ENCODE results near the gene THUMPD3.

THUMPD3 gene, protein sequence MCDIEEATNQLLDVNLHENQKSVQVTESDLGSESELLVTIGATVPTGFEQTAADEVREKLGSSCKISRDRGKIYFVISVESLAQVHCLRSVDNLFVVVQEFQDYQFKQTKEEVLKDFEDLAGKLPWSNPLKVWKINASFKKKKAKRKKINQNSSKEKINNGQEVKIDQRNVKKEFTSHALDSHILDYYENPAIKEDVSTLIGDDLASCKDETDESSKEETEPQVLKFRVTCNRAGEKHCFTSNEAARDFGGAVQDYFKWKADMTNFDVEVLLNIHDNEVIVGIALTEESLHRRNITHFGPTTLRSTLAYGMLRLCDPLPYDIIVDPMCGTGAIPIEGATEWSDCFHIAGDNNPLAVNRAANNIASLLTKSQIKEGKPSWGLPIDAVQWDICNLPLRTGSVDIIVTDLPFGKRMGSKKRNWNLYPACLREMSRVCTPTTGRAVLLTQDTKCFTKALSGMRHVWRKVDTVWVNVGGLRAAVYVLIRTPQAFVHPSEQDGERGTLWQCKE

DNA sequence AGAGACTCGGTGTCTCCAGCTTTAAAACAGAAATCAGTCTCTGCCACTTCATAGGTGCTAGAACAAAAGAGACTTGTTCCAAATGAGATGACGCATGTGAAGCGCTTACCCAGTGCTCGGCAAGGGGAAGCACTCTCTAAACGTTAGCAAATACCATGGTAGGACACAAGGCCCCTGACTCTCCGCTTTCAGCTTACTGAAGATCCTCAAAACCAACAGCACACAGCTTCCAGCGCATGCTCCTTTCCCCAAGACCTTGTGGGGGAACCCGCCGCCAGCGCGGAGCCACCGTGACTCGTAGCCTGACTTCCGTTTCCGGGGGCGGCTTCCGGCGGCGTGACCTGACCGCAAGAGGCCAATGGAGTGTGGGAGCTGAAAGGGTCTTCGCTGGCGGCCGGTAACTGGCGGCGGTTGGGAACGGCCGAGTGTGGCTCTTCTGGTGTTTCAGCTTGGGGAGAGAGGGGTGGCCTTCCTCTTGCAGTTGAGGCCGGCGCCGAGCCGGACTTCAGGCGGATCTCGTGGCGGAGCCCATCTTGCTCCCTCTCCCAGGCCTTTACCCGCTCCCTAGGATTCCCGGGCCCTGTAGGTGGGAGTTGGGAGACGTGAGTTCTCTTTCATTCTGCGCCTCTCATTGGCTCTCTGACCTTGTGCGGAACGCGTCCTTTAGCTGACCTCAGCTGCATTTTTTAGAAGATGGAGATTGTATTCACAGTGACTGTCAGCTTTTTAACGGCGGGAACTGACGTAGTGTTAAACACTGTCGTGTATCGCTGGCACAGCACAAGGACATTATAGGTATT, at the start of gene THUMPD3:
THUMPD3 (plus strand) TSS at position 324 of the 800 bp plus-strand sequence. CDS start 2,015 bp downstream, outside the sequence.
- DNase-seq: peak; percentile 87

DNA sequence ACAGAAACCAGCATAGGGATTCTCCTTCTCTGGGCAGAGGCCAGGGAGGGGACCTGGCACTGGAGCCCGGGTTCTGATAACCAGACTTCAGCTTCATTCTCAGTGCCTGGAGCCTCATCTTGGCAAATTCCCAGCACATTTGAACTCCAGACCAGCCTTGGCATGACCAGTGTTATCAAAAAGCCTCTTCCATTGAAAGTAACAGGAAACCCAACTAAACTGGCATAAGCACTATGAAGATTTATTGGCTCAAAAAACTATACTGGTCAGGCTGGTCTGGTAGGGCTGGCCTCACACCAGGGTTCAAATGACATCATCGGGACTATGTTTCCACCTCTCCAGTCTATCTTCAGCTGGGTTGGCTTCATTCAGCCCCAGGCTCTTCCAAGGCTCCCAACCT, 48.1 kb upstream of the THUMPD3 start:
- no peak for DNase-seq

DNA sequence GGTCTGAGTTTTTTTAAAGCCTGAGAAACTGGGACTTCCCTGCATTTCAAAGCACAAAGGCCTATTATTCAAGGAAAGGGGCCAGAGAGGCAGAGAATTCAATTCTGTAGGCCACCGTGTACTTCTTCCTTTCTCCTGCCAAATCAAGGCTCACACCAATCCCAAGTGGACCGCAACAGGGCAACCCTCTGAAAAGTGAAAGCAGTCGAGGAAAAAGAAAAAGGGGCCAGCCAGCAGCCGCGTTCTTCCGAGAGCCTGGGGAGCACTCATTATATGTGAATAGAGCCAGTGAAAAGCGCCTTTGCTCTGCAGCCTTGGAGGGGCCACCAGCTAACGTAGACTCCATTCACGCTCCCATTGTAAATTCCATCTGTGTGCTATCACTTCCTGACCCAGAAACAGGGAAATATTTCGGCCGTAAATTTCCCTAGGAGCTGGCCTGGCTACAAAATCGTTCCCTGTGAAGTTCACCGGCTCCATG, 45.9 kb upstream of the THUMPD3 start:
- no peak for DNase-seq

DNA sequence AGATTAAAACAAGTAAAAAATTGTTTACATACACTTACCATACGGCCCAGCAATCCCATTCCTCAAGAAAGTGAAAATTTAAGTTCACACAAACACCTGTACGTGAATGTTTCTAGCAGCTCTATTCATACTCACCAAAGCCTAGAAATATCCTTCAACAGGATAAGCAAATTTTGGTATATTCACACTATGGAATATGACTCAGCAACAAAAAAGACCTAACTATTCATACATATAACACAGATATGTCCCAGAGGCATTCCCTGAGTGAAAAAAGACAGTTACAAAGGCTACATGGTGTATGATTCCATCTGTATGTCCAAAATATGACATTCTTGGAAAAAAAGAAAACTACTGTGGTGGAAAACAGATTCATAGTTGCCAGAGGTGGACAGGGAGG, 40.1 kb upstream of the THUMPD3 start:
- no peak for DNase-seq

DNA sequence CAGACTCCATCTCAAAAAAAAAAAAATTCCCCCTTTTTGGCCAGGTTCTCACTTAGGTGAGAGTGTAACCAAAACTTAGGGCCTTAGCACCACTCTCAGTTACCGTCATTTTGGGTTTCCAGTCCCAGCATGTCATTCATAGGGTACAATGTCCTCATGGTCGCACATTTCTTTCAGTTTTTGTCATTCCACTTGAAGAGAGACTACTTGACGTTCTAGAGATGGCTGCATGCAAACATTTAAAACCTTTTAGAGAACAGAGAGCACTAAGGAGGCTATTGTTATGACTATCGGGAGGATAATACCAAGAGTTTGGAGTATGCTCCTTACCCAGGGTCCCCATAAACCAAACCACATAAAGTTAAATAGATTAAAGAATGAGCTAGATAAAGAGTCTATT, 37.9 kb upstream of the THUMPD3 start:
- DNase-seq: no peak

DNA sequence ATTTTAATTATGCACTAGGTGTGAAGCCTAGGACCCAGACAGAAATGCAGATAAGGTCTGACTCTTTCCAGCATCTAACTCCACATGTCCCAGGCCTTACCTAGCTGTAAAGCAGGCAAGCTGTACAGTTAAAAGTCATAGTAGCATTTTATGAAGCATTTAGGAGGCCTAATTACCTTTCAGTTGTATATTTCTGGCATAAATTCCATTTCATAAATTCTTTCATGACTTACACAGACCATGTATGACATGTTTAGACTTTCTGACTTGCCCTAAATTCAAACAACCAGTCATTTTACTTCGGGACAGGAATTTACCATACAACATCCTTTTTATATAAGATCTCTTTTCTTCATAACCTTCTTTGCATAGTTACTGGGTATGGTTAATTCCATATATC, 35.3 kb upstream of the THUMPD3 start:
- no peak for DNase-seq

DNA sequence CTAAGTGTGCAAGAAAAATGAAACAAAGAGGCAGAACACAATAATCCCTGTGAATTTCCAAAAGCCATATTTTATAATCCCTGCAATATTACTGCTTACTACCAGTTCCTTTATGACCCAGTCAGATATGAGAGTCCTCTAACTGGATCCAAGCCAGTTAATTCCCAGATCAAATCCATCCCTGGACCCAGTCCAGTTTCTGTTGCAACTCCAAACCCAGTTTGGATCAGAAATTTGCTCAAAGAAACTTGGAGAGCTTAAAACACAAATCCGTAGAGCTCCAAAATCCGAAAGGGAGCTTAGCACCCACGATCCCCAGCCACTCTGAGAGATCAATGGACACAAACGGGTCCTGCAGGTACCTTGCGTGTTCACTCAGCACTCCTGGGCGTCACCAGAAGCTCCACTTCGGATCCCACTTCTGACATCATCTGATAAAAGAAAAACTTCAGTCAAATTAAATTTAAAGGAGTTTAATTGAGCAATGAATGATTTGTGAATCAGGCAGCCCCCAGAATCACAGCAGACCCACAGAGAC, 32.6 kb upstream of the THUMPD3 start:
- DNase-seq: no peak

DNA sequence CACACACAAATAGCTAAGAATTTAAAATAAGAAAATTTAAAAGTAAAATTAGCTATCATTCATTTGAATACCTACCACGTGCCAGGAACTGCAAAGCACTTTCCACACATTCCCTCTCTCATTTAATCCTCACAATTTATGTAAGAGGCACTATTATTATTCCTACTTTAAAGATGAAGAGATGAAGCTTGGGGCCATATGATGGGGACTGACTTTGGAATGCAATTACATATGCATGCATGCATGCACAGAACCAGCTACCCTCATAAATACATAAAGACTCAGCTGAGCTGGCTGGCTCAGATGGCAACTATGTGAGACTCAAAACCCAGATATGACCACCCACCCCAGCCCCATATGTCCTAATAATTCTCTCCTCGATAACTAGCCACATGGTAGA, 31.7 kb upstream of the THUMPD3 start:
- no peak for DNase-seq

DNA sequence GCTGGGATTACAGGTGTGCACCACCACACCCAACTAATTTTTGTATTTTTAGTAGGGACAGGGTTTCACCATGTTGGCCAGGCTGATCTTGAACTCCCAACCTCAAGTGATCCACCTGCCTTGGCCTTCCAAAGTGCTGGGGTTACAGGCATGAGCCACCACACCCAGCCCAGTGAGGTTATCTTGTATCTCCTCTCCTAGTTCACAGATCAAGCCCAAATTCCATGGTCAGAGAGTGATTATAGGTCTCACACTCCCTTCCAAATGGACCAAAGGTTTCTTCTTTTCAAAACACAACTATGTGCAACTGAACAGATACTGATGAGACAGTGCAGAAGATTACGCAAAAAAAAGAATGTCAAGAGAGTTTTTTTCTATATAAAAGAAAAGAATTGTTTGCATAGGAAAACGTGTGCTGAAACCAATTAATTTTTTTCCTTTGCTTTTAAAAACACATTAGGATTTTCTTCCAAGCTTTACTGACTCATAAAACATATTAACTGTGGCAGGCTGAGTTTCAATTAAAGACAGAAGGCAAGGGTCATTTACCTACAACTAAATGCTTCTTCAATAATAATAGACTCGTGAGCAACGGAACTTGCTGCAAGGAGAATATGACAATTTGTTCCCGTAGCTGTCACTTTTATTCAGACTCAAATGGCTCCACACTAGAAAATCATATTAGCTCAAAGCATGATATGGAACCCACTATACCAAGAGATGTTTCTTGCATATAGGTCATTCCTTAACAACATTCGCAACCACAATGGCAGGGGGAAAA, 30.4 kb upstream of the THUMPD3 start:
- no peak for DNase-seq

DNA sequence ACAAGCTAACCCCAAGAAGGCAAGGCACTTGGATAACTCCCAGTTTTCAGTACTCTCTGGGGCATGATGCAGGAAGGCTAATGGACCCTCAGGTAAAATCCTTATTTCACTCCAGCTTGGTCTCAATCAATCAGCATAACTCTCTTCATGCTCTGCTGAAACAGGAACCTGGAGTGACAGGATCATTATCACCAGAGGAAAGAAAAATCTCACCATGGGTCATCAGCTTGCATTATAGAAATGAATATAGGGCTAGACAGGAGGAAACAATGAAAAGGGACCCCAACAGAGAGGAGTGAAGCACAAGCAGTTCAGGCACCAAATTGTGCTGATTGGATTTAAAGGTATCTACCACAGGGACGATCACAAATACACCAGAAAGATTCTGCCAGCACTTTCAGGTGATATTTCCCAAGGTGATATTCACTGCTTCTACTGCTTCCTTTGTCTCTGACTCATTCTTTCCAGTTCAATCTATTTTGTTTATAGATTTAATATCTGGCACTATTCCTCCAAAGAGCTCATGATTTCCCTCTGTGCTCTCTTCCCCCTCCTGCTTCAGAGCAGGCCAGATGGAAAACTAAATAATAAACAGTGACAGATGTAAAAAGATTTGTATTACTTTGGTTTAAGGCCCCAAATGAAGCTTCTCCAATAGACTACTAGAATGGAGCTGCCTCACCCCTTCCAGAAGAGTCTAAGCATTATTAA, 22.9 kb upstream of the THUMPD3 start:
- no peak for DNase-seq

DNA sequence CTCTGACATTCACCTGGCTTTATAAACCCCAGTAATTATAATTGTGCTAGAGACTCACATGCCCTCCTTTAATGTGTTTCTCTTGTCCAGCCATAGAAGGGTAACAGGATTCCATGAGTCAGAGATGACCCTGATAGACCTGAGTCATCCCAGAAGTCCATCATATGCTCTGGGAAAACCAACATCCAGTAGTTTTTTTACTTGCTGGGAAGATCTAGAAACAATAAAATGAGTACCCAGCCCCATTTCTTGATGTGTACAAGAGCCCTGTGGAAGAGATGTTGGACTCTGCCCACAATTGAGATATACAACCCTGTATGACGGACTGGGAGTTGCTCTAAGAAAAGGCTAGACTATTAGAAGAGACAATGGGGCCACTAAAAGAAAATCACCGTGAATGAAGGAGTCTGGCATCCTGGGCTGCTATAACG, 22.4 kb upstream of the THUMPD3 start:
- DNase-seq: no peak

DNA sequence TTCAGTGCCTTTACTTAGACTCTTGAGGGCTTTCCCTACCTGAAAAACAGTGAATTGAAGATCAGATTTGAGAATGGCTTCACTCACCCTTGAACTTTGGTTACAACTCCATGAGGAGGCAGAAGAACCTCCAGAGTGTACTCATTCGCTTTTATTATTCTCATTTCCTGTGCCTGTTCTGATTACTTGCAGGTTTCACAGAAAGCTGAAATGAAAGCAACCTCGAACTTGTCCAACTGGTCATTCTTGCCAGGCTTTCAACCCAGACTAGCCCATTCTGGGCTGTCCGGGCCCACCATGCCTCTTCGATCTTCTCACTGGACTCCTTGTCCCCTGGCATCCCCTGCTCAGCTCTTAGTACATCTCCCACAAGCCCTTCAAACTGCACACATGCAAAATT, 20.2 kb upstream of the THUMPD3 start:
- DNase-seq: no peak

DNA sequence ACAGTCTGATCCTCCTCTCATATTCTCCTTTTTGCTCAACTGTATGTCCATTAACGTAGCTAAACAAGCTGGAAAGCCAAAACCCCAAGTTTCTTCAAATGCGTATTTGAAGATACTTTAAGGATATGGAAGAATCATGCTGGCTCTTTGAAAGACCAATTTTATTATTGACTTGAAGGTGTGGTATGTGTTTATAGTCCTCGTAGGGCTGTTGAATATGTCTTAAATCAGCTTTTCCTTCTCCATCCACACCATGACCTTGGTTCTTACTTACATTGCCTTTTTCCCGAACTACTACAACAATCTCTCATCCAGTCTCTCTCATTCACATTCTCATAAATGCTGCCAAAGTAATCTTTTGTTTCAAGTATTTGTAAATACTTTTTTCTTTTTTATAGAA, 19.7 kb upstream of the THUMPD3 start:
- no peak for DNase-seq

DNA sequence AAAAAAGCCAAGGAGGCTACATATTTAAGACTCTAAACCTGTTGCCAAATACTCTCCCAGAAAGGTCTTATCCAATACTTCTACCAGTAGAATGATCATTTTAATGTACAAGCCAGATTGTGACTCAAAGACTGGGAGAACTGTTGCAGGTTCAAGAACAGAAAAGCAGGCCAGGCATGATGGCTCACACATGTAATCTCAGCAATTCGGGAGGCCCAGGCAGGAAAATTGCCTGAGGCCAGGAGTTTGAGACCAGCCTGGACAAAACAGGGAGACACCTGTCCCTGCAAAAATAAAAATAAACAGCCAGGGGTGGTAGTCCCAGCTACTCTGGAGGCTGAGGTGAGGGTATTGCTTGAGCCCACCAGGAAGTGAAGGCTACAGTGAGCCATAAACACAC, 17.8 kb upstream of the THUMPD3 start:
- DNase-seq: no peak

DNA sequence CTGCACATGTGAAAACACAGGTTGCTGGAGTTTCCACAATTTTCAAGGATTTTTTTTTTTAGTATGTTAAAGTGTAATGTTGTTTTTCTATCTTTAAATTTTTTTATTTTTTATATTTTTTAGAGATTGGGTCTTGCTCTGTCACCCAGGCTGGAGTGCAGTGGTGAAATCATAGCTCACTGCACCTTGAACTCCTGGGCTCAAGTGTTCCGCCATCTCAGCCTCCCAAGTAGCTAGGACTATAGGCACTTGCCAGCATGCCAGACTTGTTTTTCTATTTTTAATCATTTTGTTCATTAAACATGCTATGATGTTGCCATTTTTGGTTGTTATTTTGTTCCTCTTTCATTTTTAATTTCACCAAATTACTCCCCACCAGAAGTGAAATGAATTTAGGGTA, 16.7 kb upstream of the THUMPD3 start:
- DNase-seq: no peak

DNA sequence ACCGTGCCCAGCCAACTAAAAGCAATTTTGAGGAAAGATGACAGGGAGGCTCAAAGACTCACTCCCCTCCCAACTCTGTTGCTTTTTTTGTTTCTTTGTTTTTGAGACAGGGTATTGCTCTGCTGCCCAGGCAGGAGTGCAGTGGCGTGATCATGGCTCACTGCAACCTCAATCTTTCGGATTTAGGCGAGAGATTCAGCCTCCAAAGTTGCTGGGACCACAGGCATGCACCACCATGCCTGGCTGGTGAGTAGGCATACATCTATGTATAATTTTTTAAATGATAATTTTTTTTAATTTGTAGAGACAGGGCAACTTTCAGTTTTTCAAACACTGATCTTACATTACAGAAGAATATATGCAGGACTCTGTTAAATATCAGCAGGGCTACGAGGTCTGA, 15.8 kb upstream of the THUMPD3 start:
- DNase-seq: no peak

DNA sequence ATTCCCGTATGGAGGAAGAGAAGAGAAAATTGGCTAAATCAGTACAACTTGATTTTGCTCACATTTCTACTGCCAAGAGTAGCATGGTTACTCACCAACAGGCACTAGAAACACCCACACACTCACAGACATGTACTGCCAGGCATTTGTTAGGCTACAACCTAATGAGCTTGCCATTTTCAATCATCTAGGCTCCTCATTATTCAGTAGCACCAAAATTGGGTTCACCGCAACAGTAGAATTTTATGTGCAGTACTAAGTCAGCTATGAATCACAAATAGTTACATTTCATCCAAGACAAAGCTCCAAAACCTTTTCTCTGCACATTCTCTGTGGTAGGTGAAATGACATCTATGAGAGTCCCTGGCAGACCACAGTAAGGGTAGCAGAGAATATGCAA, 15.0 kb upstream of the THUMPD3 start:
- no peak for DNase-seq

DNA sequence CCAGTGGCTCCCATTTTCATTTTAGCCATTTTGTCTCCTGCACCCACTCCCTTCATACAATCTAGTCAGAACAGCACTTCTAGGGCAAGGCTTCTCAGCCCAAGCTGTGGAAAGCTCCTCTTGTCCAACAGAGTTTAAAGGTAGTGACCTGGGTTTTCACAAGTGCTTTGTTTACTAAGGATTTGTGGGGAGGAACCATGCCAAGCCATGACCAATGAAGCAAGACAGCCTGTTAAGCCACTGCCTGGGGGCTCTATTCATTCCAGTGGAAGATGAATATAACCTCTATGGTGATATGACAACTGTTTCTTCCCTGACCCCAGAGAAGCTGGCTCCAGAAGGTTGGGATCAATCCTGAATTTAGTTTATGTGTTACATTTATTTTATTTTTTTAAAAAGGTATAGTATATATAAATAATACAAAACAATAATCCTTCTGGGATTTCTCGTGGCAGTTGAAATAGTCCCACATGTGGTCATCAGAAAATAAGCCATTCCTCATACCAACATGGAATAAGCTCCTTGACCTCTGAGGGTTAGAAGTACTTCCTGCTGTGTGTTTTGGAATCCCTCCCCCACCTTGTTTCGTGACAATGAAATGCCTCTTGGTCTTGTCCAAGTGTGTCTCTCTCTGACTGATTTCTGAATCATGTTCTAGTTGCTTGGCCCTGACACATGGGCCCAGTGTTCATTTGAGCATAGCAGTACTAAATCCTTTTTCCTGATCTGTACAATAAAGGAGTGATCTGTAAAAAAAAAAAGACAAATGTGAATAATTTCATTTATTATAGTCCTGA, 13.3 kb upstream of the THUMPD3 start:
- DNase-seq: no peak

DNA sequence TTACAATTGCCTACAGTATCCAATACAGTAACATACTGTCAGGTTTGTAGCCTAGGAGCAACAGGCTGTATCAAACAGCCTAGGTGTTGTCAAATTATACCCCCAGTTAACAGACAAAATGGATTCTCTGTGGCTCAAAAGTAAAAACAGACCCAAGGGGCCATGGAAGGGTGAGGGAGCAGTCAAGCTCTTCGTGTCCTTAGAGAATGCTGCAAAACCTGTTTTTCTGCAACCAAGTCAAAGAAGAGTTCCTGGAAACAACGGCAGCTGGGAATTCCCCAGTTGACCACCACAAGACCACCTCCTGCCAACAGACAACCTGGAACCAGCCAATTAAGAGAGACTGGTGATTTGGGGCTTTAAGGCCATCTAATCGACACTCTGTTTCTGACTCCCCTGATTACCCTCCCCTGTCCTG, 11.1 kb upstream of the THUMPD3 start:
- DNase-seq: no peak

DNA sequence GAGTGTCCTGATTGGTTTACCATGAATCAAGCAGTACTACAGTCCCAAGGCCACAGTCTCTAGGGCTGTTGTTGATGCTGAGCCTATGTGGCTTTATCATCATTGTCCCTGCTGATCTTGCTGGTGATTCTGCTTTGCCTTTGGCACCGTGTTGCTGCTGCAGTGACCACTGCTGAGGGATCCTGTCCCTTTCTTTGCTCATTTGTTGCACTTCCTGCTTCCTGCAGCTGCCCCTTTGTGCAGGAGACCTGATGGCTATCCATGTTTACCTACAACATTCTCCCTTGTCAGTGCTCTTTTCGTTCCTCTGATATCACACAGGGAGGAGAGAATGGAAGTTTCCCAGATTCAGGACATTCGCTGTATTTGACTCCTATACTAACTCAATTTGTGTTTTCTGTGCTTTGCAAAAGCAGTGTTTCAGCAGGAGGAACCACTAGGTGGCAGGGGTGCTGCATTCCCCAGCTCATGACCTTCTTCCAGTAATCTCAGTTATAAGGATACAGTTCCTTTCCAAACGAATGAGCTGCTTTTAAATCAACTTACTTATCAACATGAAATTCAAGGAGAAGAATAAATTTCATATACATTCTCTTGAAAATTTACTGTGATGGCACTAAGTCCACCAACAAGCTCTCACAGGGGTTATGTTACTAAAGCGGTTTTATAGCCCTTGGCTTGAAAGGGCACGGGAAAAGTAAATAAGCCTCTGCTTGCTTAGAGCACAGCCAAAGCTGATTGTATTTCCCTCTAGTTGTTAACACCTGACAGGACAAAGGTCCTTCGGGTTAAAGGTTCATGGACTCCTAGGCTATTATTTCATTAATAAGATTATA, 9.7 kb upstream of the THUMPD3 start:
- DNase-seq: peak; percentile 0

Measured in NCI-H345 (cell line).